Measurements from ENCODE around the gene USP17L18.
"Not testable (repeated sequence)": the region's sequence is repeated elsewhere in the genome, so short reads cannot be mapped to it uniquely, and the experiment has no call there.

USP17L18 gene

GRCh38 chr4:9271719-9272118 is 23.3 kb downstream of the USP17L18 start:
- H3K36me3 ChIP-seq (replicated peaks); in situ Hi-C loops (cut with MboI; ENCODE audit: low sequenced_read_pairs); H3K27me3 ChIP-seq (ENCODE audit: low read depth); H3K4me1 ChIP-seq; H3K9me3 ChIP-seq; H3K4me3 ChIP-seq: not testable (repeated sequence)
- peak in 1 of 2 experiments; percentile 45 for DNase-seq (ENCODE audit: low spot score in 2 of 2)
